ENCODE results near the gene MMRN2.
"Not testable (repeated sequence)": the region's sequence is repeated elsewhere in the genome, so short reads cannot be mapped to it uniquely, and the experiment has no call there.

Gene MMRN2

DNA sequence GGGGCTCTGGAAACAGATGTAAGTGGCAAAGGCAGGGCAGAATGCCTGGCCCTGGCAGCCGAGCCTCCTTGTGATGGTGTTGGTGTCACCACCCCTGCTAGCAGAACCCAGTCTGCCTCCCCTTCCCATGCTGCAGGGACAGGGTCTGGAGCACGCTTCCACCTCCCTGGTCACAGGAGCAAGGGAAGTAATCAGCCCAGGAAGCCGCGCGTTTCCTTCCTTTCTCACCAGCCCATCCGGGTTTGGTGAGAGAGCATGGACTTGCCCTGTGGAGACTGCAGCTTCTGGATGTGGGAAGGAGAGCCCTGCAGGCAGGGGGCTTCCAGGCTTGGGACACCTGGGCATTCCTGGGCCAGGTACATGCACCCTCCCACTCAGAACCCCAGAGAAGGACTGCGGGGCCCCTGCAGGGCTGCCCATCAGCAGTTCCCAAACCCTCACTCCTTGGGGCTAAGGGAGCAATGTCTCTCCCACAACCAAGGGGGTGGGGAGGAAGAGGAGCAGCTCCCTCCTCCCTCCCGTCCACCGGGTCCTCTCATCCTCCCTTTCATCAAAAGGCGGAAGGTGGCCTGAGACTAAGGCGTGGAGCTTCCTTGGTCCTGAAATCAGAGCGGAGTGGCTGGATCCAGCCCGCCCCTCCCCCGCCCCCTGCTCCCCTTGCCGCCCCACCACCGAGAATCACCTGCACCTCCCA is 1.8 kb downstream of the MMRN2 start:
- no peak for DNase-seq

DNA sequence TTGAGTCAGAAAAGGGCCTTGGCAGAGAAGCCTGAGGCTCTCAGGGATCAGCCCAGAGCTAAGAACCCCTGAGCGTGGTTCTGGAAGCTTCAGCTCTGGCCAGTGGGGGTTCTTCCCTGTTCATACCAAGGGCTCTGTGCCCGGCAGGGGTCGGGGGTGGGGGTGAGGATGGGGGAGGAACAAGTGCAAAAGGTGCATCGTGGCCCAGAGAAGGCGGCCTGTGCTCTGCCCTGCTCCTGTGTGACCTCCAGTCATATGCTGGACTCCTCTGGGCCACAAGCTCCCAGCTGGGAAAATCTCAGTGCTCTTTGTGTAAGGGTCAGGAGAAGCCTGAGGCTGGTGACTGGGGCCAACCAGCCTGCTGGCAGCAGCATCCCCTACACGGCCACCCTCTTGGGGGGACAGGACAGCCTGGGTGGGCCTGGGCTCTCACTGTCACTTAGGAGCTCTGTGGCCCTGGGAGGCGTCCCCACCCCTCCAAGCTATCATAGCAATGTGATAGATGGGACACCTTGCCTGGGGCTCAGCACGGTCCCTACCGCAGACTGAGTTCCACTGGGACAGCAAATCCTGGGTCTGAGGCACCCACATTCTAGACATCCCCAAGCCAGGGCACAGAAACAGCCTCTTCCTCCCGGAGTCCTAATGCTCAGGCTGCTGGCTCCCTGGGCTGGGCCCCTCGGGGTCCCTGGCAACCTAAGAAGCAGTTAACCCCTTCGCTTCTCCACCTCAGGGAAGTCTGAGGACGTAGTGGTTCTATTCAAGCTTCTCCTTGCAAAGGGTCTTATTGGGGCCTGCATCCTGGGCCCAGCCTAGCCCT is 2.5 kb downstream of the MMRN2 start:
- no peak for DNase-seq

DNA sequence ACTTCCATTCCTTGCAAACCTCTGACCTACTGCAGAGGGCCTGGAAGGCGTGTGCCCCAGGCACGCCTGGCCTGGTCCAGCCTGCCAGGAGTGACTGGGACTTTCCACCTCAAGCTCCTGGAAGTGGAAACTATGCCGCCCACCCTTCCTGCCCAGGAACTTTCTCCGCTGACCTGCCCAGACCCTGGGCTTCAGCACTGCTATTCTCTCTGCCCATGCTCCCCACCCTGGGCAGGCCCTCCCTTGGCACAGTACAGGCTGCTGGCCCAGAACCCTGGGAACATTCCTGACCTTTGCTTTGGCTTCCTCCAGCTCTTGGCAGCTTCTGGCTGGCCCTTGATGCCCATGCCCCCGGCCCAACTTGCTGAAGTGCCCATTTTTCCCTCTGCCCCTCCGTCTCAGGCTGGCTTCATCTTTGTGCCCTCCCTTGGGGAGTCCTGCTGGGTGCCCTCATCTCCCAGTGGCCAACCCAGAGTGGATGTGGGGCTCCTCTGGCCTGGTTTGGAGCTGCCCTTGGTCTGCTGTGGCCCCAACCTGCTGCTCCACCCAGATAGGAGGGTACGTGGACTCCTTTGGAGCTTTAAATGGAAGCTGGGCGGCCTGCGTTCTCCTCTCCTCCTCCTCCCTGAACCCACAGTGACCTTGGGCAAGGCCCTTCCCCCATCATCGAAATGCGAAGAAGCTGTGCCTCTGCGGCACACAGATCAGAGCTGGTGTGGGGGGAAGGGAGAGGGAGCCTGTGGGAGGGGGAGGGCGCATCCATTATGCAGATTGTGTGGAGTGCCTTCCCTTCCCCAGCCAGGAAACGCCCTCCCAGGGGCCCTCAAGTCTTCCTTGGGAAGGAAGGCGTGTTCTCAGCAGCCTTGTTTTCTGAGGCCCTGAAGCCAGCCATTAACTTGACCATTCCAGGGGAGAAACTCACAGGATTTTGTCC is 3.4 kb downstream of the MMRN2 start:
- no peak for DNase-seq

DNA sequence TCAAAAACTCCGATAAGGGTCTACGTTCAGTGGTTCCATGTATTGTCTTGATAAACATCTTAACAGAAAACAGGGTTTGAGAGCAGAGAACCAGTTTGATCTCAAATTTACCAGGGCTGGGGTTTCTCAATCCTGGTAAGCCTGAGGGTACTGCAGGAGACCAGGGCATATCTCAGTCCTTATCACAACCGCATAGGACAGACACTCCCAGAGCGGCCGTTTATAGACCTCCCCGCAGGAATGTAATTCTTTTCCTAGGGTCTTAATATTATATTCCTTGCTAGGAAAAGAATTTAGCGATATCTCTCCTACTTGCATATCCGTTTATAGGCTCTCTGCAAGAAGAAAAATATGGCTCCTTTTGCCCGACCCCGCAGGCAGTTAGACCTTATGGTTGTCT is 4.7 kb downstream of the MMRN2 start:
- not testable (repeated sequence) for DNase-seq

DNA sequence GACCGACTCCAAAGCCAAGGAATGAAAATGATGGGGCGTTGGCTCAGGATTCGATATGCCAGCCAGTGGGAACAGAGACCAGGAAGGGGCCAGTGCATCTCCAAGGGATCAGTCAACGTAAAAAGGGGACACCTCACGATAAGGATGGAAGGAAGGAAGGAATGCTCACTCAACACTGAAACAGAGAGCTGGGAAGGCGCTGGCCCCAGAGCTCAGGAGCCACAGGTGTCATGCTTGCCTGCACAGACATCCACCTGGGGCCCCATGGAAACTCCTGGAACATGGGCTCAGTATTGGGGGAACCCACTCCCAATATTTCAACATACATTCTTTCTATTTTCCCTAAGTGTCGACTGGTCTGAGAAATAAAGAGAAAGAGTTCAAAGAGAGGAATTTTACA is 5.3 kb downstream of the MMRN2 start:
- DNase-seq, result no peak

DNA sequence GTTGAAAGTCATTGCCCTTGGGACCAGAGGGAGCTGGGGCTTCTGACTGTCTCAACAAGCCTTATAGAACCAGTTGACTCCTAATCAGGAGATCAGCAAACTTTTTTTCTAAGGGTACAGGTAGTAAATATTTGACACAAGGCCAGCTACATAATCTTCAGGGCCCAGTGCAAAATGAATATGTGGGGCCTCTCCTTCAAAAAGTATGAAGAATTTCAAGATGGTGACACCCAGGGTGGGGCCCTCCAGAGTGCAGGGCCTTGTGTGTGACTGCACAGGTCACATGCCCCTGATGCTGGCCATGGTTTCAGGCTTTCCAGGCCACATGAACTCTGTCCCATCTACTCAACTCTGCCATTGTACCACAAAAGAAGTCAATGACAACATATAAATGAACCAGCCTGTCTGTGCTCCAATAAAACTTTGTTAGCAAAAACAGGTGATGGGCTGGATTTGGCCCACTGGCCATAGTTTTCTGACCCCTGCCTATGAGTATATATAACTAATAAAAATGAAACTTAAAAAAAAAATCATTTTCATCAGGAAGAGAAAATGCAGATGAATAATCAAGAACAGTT is 6.1 kb downstream of the MMRN2 start:
- DNase-seq, result no peak

DNA sequence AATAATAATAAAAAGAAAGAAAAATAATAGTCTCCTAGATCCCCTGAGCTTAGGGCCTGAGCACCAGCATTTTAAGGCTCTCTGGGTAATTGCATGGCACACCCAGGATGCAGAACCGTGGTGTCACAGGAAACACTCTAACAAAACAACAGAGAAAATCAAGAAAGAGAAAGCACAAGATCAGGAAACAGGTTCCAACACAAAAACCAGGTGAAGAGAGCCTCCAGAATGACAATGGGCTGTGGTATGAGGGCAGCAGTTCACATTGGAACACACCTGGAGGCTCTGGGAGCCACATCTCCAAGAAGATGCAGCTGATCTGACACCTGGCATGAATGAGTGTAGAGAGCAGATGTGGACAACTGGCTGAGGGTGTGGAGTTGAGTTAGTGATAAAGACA is 7.1 kb downstream of the MMRN2 start:
- no peak for DNase-seq

DNA sequence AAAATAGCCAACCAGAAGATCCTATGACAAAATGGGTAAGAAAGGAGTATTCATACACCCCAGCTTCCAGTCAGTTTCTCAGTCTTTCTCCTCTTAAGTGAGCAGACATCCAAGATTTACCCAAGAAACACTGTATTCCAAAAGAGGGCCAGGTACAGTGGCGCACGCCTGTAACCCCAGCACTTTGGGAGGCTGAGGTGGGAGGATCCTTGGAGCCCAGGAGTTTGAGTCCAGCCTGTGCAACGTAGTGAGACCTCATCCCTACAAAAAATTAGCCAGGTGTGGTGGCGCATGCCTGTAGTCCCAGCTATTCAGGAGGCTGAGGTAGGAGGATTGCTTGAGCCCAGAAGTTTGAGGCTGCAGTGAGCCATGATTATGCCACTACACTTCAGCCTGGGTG is 9.6 kb downstream of the MMRN2 start:
- not testable (repeated sequence) for DNase-seq

DNA sequence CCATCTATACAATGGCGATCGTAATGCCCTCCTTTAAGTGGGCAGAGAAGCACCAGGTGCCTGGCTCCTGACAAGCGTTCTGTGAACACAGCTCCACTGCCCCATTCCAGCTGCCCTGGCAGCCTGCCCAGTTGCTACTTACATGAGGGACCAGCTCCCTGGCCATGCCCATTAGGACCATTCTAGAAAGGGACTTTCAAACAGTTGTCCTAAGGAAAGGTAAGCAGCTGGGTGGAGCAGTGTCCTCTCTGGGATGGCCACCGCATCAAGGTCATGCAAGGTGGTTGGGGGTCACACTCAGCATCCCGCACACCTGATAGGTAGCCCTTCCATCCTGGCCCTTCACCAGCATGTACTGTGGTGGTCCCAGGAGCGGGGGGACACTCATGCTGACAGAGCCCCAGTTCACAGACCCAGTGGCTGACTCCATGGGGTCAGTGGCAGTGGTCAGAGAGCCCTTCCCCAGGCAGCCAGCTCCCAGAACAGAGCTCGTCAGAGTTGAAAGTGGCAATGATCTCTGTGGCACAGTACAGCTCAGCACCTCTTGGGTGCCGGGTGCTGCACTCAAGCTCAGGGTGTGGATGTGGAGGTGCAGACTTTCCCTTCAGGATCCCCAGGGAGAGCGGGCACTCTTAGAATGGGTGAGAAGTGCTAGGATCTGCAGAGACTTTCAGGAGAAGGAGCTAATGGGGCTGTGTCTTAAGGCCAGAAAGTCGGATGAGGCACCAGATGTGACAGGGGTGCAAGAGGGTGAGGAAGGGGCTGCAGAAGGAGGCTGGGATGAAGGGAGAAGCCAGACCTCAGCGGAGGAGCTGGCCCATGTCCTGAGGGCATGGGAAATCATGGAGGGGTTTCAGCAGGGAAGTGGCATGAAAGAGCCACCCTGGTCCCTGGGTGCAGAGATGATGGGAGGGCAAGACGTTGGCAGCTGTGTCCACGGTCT is 10.9 kb downstream of the MMRN2 start:
- no peak for DNase-seq

DNA sequence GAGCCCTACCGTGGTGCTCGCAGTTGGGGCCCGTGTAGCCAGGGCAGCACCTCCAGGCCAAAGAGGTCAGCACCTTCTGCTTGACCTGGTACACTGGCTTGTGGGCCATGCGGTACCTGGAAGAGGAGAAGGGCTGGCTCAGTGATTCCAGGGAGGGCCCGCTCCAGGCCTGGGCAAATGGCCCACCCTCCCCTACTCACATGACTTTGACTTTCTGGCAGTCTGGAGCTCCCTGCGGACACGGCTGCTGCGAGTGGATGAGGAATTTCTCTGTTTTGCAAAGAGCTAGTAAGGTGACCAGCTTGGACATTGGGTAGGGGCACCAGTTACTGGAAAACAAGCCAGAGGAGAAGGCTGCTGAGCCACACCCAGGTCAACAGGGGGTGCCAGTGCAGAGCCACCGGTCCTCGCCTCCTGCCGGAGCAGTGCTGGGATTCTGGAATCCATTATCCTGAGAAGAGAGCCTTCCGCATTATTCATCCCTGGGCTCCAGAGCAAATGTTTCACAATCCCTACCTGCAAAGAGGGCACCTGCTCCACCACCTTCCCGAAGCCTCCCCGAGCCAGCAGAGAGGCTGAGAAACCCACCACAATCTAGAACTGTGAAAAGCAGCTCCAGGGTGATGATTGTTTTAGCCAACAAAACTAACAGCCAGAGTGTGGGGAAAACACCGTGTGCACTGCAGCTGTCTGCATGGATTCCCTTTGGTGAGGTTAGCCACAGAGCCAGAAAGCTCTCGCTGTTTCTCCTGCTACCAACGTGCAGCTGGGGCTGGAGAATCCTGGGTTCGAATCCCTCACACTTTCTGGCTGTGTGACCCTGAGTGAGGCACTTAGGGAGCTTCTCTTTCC is 11.8 kb downstream of the MMRN2 start:
- no peak for DNase-seq

DNA sequence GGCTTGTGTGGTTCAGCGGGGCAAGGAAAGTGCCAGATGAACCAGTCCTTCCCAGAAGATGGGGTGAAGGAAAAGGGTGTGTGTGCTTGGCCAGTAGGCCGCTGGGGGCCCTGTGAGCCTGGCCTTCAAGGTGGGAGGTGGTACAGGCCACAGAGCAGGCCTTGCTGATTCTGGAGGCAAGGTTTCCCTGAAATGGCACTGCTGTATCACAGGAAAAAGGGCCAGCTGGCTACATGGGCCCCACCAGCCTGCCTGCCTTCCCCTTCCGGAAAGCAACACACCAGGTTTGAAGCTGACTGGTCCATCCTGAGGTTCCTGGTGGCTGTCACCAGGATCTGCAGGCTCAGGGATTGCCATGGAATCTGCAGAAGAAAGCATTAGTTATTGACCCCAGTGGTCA is 12.5 kb downstream of the MMRN2 start:
- DNase-seq, result no peak

DNA sequence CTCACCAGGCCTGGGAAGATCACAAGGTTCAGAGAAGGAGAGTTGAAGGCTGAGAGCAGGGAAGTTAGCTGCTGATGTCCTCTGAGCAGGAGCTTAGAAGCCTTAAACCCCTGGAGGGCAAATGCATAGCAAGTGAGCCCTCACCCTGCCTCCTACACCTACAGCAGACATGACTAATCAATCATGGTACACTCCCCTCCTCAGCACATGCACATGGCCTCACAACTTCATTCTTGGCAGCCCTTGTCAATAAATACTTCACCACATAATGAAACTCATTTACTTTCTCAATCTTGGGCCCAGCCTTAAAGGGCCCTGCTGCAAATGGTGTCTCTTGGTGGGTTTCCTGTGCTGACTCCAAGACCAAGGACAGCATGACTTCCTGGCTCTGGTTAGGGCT is 12.9 kb downstream of the MMRN2 start:
- no peak for DNase-seq

DNA sequence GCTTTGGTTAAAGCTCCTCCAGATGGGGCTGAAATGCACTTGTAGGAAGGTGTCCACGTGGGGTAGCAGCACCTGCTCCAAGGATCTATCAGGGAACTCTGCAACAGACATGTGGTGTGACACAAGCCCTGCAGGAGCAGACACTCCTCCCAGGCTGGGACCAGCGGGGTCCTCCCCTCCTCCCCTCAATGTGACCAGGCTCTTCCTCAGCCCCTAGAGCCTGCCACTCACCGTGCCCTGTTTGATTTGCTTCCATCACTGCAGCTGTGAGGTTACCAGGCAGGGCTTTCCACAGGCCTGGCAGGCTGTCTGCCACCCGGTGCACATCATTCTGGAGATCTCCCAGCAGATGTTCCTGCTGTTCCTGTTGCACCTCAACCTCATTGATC is 13.4 kb downstream of the MMRN2 start:
- no peak for DNase-seq

DNA sequence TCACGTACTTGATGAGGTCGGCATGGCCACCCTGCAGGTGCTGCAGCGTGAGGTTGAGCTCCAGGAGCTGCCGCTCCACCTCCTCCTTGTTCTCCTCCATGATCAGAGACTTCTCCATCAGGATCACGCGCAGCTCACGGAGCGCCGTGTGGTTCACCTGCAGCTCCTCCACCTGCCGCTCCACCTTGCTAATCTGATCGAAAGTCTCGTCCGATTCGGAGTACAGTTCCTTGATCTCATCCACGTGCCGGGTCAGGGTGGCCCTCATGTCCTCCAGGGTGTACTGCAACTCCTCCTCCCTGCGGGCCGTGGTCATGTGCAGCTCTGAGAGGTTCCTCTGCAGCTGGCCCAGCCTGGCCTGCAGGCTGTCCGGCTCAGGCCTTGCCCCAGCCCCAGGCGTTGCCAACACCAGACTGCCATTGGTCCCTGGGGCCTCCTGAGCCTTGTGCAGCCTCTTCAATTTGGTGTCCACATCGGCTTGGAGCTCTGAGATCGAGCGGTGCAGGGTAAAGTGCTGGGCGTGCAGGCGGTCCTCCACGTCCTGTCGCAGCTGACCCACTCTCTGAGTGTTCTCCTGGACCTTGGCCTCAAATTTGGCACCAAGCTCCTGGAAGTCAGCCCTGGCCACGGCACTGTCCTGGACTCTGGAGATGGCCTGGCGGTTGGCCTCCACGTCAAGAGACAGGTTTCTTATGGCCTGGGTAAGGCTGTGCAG is 13.9 kb downstream of the MMRN2 start:
- no peak for DNase-seq

DNA sequence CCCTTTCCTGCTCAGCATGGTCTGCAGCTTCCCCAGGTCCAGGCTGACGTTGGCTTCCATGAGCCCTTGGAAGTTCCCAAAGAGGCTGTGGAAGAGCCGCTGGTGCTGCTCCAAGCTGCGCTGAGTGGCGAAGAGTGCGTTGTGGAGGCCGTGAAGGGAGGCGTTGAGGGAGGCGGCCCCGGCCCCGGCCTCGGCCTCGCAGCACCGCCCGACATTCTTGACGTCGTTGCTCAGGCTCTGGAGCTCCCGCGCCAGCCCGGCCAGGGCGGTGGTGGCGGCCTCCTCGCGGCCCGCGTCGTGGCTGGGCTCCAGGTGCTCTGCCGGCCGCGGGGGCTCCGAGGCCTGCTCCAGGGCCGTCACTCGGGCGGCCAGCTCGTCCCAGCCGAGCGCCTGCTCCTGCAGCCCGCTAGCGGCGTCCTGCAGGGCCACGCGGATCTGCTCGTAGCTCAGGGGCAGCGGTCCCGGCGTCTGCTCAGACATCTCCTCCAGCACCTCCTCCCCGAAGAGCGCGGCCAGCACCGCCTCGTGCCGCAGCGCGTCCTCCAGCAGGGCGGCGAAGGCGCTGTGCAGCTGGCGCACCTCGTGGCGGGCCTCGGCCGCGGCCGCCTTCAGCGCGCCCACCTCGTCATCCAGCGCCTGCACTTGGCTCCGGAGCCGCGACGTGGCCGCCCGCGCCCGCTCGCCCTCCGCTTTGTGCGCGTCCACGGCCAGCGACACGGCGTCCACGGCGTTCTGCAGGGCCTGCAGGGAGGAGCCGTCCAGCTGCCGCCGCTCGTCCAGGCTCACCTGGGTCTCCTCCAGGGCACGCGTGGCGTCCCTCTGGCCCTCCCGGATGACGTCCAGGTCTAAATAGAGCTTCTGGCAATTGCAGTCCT is 14.7 kb downstream of the MMRN2 start:
- no peak for DNase-seq

DNA sequence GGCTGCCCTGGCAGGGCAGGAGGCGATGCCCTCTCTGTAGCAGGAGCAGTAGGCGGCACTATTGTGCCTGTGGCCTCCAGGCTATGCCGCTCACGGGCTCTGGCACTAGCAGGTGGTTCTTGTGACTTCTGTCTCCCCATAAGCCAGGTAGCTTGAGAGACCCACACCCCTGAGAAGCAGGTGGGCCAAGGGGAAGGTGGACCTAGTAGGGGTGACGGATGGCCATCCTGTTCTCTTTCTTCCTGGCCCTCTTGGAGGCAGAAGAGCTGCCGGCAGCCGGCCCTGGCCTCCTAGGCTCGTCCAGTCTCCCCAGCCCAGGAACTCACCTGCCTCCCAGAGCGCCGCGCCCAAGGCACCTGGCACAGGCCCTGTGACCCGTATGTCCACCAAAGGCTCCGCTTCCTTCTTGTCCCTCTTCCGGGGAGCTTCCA is 15.4 kb downstream of the MMRN2 start:
- no peak for DNase-seq

DNA sequence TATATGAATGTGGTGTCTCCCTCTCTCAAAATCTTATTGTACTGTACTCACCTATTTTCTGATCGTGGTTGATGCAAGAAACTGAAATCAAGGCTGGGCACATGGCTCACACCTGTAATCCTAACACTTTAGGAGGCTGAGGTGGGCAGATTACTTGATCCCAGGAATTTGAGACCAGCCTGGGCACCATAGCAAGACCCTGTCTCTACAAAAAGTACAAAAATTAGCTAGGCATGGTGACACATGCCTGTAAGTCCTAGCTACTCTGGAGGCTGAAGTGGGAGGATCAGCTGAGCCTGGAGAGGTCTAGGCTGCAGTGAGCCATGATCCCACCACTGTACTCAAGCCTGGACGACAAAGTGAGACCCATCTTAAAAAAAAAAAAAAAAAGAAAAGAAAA is 16.0 kb downstream of the MMRN2 start:
- DNase-seq, result no peak

DNA sequence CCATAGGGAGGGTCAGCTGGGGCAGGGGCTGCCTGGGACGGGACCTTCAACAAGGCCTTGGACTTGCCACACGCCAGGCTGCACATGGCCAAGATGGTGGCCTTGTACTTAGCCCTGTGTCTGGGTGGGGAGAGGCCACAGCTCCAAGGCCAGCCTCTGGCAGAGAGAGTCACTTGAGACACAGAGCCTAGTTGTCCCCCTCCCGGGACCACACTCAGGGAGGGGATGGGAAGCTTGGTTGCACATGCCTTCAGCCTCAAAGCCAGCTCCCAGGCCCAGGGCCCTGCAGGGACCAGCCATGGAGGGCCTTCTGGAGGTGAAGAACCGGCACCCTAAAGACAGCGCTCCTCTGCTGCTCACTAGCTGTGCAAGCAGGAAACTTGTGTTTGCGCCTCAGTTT is 16.7 kb downstream of the MMRN2 start:
- DNase-seq, result no peak

DNA sequence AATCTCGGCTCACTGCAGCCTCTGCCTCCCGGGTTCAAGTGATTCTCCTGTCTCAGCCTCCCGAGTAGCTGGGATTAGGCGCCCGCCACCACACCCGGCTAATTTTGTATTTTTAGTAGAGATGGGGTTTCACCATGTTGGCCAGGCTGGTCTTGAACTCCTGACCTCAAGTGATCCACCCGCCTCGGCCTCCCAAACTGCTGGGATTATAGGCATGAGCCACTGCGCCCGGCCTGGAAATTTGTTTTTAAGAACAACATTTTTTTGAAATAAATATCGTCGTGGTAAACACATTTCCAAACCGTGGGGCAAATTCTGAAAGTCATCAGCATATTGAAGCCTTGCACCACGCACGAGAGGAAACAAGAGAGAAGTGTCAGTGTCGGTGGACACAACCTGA is 17.3 kb downstream of the MMRN2 start:
- not testable (repeated sequence) for DNase-seq
